ENCODE measurements around the gene NFATC3.

GRCh38 chr16:68061396-68061795 lies 23.8 kb upstream of the NFATC3 start:
- no peak for TF ChIP-seq CTCF (IDR thresholded peaks at IDR 0.05; ENCODE audit: control extremely low read depth in 1 of 3, insufficient read depth in 1 of 3, low read depth in 1 of 3, low read length in 3 of 3)
- TF ChIP-seq POLR2A (IDR thresholded peaks at IDR 0.05; ENCODE audit: control extremely low read depth in 1 of 2, low read depth in 2 of 2, low read length in 2 of 2): no peak
- TF ChIP-seq SIN3A (conservative IDR thresholded peaks at IDR 0.05 in 1 of 2, IDR thresholded peaks at IDR 0.05 in 1 of 2; ENCODE audit: low read depth in 1 of 2, low read length in 2 of 2): no peak

Data from H1 (cell line).